Testis (tissue), 3 donors: ENCODE measurements around the gene FBLN2. TPM values are rescaled to one million over a fixed set of nuclear protein-coding genes. Genes with fewer than 3 reads are reported as not detected.

Source experiments
- DNase-seq: peaks from one replicate; pipeline ENCODE4 v3.0.0-alpha.2; 2019
- H3K27ac ChIP-seq, 2 donors: fragments of 200-600 bp; sonication (generic); one replicate each; pipeline ENCODE4 v1.5.1; 2019
- H3K27me3 ChIP-seq: fragments of 200-600 bp; sonication (generic); one replicate; pipeline ENCODE4 v1.5.1; 2019
- H3K36me3 ChIP-seq: fragments of 200-600 bp; sonication (generic); one replicate; pipeline ENCODE4 v1.5.1; 2017; ENCODE audit warnings: low read depth; ENCODE audit errors: missing control alignments
- H3K4me1 ChIP-seq: fragments of 200-600 bp; sonication (generic); one replicate; pipeline ENCODE4 v1.5.1; 2019
- H3K4me3 ChIP-seq, 2 donors: fragments of 200-600 bp; sonication (generic); one replicate each; pipeline ENCODE4 v1.5.1; 2017 to 2019
- H3K9me3 ChIP-seq: fragments of 200-600 bp; sonication (generic); one replicate; pipeline ENCODE4 v1.5.1; 2017
- CTCF ChIP-seq, 3 experiments: fragments of 450-650 bp in 2 of 3; fragments of 200-600 bp in 1 of 3; sonication (generic) in 1 of 3; IDR thresholded peaks; one replicate each; pipeline ENCODE4 v1.5.1; 2016 to 2019; ENCODE audit warnings: antibody characterized with exemption in 3 of 3, mild to moderate bottlenecking in 2 of 3, moderate library complexity in 1 of 3
- POLR2A ChIP-seq: fragments of 450-650 bp; IDR thresholded peaks from one replicate; pipeline ENCODE4 v1.6.1; 2017; ENCODE audit warnings: antibody characterized with exemption, mild to moderate bottlenecking, moderate library complexity
- WGBS, 2 donors: methylation state at CpG; one replicate each; pipeline ENCODE4 v1.1.5; 2018; 5-methylcytosine and 5-hydroxymethylcytosine counted together
- intact Hi-C: fragments of 100-400 bp; cut with DNase I; formaldehyde crosslinking; loops from one replicate; pipeline ENCODE4 v1.15.1; 2023; ENCODE audit warnings: low total_unique reads
- polyA plus RNA-seq: library from polyadenylated mRNA; stranded (reverse); fragments of 350-450 nt; fragmentation: Illumina TruSeq; extraction: RNeasy Lipid Tissue Mini Kit (QIAGEN cat#74804); gene quantifications from one replicate; pipeline ENCODE4 v1.2.3, GENCODE V29; 2014; ENCODE audit warnings: low read depth, low replicate concordance; ENCODE audit not compliant: insufficient read depth
- total RNA-seq, 2 donors: library from RNA; depleted of rRNA; stranded (reverse); fragments of >200 nt; gene quantifications; one replicate each; pipeline ENCODE4 v1.2.3, GENCODE V29; 2016

Gene FBLN2
- total and polyA plus RNA-seq, 3 donors from 2014 or later = 172 to 334 (median 248) TPM

GRCh38 chr3:13636874-13637273 is 87.9 kb downstream of the FBLN2 start:
- intact Hi-C loops = no loop called here
- no peak for TF ChIP-seq POLR2A
- no peak for TF ChIP-seq CTCF (IDR thresholded peaks at IDR 0.05)
- Histone ChIP-seq H3K27me3 (no peaks in the 10 kb centered on the region), H3K4me1 (no peaks in the 10 kb centered on the region), H3K9me3 (no peaks in the 10 kb centered on the region), H3K27ac (no peak overlapping the region), H3K4me3 (no peak overlapping the region), H3K36me3 (no peaks in the 10 kb centered on the region)
- no peak for DNase-seq
- 86 to 87% methylated on average over 4 to 8 of the region's 8 CpGs for WGBS, 2 donors

DNA sequence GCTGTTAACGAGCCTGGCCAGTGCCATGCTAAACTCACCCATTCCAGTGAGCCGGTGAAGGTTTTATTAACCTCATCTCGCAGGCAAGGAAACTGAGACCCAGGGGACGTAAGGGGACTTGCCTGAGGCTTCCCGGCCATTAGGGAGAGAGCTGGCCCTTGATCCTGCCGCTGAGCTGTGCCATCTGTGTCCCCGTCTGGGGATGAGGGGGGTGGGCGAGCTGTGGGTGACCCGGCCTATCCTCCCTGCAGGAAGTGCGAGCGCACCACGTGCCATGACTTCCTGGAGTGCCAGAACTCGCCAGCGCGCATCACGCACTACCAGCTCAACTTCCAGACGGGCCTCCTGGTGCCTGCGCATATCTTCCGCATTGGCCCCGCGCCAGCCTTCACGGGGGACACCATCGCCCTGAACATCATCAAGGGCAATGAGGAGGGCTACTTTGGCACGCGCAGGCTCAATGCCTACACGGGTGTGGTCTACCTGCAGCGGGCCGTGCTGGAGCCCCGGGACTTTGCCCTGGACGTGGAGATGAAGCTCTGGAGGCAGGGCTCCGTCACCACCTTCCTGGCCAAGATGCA is 88.5 kb downstream of the FBLN2 start:
- Histone ChIP-seq H3K36me3 (no peaks in the 10 kb centered on the region), H3K9me3 (no peaks in the 10 kb centered on the region), H3K4me3 (no peak overlapping the region), H3K27me3 (no peaks in the 10 kb centered on the region), H3K4me1 (no peaks in the 10 kb centered on the region), H3K27ac (no peak overlapping the region)
- no peak for TF ChIP-seq POLR2A
- no peak for TF ChIP-seq CTCF (IDR thresholded peaks at IDR 0.05)
- no peak for DNase-seq
- intact Hi-C loops = no loop called here
- WGBS, 2 donors = 91 to 92% methylated on average over 4 to 31 of the region's 31 CpGs

GRCh38 chr3:13637953-13638352 is 89.0 kb downstream of the FBLN2 start:
- intact Hi-C loops = no loop called here
- no peak for TF ChIP-seq CTCF (IDR thresholded peaks at IDR 0.05)
- no peak for TF ChIP-seq POLR2A
- Histone ChIP-seq H3K27ac (no peak overlapping the region), H3K4me1 (no peaks in the 10 kb centered on the region), H3K4me3 (no peak overlapping the region), H3K36me3 (no peaks in the 10 kb centered on the region), H3K27me3 (no peaks in the 10 kb centered on the region), H3K9me3 (no peaks in the 10 kb centered on the region)
- DNase-seq = no peak
- WGBS, 2 donors = 90 to 92% methylated on average over 12 of the region's 12 CpGs

- H3K27me3 ChIP-seq = no peaks in the 10 kb centered on the region
- TF ChIP-seq POLR2A = no peak
- TF ChIP-seq CTCF (IDR thresholded peaks at IDR 0.05) = no peak
- intact Hi-C loops = no loop called here
- H3K9me3 ChIP-seq = no peaks in the 10 kb centered on the region
- no peaks in the 10 kb centered on the region for H3K36me3 ChIP-seq
- H3K4me1 ChIP-seq = no peaks in the 10 kb centered on the region
- H3K4me3 ChIP-seq = no peak overlapping the region
- 68 to 71% methylated on average over 14 to 17 of the region's 17 CpGs for WGBS, 2 donors
- DNase-seq = no peak
- no peak overlapping the region for H3K27ac ChIP-seq
Observed at GRCh38 chr3:13638927-13639326, 90.0 kb downstream of the FBLN2 start.

GRCh38 chr3:13642597-13642996 is 93.7 kb downstream of the FBLN2 start:
- Histone ChIP-seq H3K27ac (no peak overlapping the region), H3K4me1 (peaks cover 3% of the 10 kb centered on the region), H3K9me3 (no peaks in the 10 kb centered on the region), H3K36me3 (no peaks in the 10 kb centered on the region), H3K27me3 (no peaks in the 10 kb centered on the region), H3K4me3 (no peak overlapping the region)
- intact Hi-C loops = no loop called here
- no peak for DNase-seq
- WGBS, 2 donors = 73 to 78% methylated on average over 4 to 6 of the region's 6 CpGs
- no peak for TF ChIP-seq POLR2A
- TF ChIP-seq CTCF (IDR thresholded peaks at IDR 0.05) = no peak
